8988T (cell line): ENCODE results near the gene POLA2.
"Not testable (repeated sequence)": the region's sequence is repeated elsewhere in the genome, so short reads cannot be mapped to it uniquely, and the experiment has no call there.

Experiments
- DNase-seq: peaks from one replicate; pipeline ENCODE4 v3.0.0; 2011

The POLA2 gene

DNA sequence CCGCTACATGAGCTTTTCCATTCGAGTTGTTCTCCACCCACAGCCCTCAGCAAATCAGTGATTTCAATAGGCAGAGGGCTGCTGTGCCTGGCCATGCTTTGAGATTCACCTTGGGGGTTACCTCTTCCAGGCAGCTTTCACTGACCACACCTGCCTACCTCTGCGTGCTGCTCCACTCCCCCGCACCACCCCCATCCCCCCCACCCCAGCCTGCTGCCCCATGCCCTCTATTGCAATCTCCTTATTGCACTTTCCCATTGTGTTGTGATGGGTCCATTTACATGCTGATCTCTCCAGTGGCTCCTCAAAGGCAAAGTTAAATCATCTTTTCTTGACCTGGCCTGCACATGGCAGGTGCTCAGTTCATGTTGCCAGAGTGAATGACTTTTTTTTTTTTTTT is 18.0 kb upstream of the POLA2 start:
- no peak for DNase-seq

DNA sequence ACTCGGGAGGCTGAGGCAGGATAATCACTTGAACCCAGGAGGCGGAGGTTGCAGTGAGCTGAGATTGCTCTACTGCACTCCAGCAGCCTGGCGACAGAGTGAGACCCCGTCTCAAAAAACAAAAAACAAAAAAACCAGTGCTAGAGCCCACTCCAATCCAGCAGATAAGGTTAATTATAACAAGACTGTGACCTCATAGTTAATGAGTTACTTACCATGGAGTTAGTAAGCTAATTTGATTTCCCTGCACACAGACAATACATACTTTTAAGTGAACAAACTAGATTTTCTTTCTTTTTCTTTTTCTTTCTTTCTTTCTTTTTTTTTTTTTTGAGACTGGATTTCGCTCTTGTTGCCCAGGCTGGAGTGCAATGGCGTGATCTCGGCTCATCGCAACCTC is 16.7 kb upstream of the POLA2 start:
- DNase-seq, result not testable (repeated sequence)

DNA sequence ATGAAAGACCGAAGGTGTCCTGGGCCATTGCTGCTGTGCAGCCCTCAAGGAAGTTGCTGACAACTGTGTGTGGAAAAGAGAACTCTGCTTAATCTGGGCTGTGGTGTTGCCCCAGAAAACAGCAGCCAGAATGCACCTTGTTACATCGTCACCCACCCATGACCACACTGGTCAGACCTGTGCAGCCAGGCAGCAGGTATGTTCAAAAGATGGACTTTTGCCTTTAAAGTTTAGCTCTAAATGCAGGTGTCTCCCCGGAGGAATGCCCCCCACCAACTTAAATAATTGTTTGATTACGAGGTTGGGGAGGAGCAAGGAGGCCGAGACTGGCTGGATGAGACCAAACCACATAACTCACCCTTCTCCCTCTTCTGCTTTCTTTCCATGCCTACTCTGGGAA is 15.3 kb upstream of the POLA2 start:
- no peak for DNase-seq

DNA sequence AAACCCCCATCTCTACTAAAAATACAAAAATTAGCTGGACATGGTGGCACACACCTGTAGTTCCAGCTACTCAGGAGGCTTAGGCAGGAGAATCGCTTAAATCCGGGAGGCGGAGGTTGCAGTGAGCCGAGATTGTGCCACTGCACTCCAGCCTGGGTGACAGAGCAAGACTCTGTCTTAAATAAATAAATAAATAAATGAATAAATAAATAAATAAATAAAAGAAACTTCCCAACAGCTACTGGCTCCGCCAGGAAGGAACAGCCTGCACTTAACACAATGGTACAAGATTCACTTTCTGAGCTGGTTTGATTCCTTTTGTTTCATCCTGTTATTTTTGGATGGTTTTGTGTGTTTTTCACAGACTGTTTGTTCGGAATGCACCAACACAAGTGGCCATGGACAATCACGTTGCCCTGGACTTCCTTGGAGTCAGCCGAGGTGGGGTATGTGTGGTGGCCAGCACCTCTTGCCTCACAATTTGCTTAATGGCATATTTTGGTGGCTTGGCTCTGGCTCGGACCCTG is 13.5 kb upstream of the POLA2 start:
- not testable (repeated sequence) for DNase-seq

DNA sequence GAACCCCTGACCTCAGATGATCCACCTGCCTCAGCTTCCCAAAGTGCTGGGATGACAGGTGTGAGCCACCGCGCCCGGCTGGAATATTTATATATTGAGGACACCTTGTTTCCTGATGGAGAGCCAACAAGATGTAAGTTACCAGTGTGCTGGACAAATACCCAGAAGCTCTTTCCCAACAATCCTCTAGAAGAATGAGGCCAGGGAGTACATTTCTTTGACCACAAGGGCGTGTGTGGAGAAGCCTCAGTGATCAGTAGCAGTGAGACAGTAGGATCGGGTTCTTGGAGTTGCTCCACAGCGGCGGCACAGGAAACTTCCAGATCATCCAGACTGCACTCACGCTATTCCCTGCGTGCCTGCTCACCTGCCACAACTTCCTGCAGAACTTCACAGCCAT is 10.3 kb upstream of the POLA2 start:
- no peak for DNase-seq

DNA sequence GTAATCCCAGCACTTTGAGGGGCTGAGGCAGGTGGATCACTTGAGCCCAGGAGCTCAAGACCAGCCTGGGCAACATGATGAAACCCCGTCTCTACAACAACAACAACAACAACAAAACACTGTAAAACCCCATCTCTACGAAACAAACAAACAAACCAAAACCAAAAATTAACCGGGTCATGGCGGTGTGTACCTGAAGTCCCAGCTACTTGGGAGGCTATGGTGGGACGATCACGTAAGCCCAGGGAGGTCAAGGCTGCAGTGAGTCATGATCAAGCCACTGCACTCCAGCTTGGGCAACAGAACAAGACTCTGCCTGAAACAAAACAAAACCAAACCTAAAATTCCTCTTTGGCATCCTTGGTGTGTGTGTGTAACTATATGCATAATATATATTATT is 7.0 kb upstream of the POLA2 start:
- DNase-seq, result no peak

DNA sequence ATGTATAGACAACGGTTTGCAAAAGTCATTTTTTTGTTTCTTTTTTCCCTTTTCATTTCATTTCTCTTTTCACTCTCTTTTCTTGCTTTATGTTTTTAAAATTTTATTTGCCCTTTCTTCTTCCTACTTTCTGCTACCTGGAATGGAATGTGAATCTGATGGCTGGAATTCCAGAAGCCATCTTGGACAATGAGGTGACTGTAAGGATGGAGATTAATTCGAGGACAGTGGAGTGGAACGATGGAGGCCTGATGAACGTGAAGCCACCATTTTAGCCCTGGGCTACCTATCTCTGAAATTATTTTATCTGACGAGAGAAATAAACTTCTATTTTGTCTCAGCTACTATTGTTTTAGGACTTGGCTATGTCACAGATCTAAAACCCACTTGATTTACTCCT is 2.8 kb upstream of the POLA2 start:
- DNase-seq, result no peak

DNA sequence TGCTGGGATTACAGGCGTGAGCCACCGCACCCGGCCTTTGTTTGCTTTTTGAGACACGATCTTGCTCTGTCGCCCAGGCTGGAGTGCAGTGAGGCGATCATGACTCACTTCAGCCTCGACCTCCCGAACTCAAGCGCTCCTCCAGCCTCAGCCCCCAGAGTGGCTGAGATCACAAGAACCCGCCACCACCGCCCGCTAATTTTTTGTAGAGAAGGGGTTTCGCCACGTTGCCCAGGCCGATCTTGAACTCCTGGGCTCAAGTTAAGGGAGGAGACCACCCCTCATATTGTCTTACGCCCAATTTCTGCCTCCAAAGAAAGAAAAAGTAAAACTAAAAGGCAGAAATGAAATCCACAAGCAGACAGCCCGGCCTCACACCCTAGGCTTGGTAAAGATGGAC is 1.5 kb upstream of the POLA2 start:
- no peak for DNase-seq

DNA sequence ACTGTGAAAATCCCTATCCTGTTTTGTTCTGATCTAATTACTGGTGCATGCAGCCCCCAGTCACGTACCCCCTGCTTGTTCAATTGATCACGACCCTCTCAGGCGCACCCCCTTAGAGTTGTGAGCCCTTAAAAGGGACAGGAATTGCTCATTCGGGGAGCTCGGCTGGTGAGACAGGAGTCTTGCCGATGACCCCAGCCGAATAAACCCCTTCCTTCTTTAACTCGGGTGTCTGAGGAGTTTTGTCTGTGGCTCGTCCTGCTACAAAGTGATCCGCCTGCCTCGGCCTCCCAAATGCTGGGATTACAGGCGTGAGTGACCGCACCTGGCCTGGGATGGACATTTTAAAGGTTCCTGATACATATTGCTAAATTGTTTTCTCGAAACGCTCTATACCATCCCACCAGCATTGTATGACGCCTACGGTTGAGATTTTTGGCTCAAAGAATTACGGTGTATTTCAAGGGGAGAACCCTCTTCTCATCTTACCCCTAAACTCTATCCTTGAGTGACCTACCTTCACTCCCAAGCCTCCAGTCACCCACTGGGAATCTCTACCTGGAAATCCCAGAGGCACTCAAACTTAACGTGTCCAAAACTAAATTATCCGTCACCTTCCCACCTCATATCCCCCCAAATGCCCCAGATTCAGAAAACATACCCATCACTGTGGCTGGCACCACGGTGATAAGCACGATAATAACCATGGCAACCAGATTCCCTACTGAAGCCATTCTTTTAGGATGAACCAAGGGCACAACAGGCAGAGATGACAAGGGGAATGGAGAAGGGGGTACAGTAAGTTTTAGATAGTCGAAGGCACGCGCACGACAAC is 789 bp upstream of the POLA2 start:
- DNase-seq, result no peak

DNA sequence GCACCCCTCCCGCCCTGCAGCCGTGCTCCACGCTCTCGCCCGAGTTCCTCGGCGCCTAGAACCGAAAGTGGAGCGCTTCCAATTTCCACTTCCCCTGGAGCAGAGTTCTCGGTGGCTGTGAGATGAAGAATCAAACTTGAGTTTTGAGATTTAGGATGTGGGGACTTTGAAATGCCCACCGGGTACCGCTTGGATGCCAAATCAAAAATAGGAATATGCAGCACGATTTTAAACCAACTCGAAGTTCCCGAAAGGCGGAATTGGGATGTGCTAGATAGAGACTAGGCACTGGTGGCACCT is 569 bp downstream of the POLA2 start:
- DNase-seq, result no peak

DNA sequence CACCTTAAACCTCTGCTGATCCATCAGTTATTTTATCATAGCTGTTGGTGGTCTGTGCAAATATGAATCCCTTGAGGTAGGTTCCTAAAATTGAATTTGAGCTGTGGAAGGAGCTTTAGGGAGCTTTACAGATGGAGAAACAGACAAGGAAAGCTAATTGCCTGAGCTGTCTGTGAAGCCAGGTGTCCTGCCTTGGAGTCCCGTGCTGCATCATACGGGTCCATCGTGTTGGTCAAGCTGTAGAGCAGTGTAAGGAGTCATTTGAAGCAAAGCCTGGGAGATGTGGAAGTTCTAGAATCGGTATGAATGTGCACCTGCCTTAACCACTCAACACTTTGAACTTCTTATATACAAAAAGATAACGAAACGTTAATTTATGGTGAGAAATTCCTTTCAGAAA is 1.0 kb downstream of the POLA2 start:
- DNase-seq, result no peak

DNA sequence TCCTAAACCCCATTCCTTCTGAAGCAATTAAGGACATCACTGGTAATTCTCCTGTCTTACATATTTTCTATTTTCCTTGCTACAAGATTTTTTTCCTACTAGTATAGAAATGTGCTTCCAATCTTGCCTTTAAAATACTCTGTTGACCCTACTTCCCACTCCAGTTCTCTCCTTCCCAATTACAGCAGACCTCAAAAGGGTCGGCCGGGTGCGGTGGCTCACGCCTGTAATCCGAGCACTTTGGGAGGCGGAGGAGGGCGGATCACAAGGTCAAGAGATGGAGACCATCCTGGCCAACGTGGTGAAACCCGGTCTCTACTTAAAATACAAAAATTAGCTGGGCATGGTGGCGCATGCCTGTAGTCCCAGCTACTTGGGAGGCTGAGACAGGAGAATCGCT is 3.0 kb downstream of the POLA2 start:
- DNase-seq, result not testable (repeated sequence)

DNA sequence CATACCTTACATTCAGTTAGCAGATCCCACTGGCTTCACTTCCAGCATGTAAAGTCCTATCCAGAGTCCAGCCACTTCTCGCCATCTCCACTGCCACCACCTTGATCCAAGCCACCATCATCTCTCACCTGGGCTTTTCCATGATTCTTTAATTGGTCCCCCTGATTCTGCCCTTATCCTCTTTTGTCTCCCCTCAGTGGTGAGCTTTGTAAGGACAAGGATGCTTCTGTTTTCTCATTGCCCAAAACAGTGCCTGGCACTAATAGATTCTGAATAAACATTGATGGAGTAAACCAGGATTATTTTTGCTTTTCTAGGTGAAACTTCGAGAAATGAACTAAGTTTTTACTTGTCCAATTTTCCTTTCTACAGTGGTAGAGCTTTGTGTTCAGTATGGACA is 4.4 kb downstream of the POLA2 start:
- DNase-seq, result no peak

DNA sequence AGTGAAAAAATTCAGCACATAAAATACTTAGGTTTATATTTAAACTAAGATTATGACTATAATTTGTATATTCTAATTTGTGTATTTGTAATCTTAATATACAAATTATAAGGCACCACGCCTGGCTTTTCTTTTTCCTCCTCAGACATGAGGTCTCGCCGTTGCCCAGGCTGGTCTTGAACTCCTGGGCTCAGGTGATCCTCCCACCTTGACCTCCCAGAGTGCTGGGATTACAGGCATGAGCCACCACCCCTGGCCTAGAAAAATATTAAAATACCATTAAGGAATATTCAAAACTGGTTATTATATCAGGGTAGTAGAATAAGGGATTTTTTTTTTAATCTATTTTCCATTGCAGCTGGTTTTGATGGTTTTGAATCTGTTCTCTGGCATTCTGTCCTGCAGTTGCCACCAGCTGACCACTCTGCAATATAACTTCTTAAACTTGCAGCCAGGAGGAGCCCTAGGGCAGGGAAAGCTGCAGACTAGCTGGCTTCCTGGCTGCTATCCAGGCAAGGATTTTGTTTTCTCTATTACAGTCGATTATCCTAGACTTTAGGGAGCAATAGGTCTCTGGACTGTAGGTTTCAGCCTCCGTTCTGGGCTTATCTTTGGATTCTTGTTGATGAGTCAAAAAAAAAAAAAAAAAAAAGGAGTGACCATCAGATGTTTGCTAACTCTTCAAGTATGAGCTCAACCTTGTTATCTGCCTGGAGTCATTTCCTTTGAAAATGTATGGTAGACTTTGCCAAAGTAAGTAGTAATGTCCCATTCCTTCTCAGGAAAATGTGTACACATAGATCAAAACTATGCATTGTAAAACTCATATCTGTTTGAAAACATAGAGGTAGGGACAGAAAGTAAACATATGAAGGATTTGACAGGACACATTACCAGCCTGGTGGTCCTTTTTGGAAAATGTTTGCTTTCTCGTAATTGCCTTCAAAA is 13.2 kb downstream of the POLA2 start:
- DNase-seq, result no peak

DNA sequence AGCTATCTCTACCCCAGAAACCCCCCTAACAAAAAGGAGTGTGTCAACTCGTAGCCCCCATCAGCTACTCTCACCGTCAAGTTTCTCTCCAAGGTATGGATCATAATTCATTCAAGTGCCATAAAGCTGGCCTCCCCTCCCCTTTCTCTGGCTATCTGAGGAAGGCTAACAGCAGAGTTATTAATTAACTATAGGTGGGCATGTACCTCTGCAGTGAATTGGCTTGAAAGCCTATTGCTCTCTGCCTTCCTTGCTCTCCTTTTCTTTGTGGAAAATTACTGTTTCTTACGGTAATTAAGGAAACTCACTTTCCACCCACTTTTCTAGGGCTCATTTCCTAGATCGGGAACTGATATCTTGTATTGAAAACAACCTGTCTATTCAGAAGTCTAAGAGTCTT is 14.1 kb downstream of the POLA2 start:
- no peak for DNase-seq

DNA sequence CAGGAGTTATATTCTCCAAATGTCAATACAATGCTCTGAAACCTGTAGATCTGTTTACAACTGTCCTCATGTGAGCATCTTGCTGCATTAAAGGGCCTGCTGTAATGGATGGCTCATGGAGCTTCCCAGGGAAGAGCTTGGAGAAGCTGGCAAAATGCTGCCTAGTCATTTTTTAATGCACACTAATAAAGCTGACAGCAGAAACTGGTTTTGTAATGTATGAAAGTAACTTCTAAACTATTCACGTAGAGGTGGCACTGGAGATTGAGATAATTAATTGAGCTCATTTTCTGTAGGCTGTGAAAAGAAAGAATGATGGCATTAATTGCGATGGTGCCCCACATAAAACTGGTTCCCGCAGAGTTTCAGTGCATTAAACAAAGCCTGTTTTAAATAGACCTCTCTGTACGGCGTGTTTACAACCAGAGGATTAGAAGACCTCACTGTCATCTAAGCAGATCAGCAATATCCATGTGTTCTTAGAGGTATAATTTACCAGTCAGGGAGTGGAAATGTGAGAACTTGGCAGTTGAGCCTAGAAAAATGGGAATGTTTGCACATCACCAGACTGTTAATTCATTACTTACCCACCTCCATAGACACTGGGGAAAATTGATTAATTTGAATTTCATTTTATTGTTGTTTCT is 16.0 kb downstream of the POLA2 start:
- no peak for DNase-seq

DNA sequence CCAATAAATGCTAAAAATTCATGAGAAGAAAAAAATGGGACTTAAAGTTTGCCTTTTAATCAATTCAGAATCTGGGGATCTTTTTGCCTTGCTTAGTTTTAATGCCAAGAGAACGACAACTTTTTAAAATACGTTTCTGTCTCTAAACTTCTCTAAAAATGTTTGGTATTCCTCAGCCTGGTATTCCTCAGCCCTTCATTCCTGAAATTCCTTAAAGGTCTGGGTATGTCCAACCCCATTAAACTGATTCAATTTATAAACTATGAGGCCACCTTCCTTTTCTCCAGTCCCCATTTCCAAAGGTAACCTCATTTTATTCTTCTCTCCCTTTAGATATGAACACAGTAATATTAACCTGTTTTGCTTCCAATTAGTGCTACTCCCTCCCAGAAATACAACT is 16.6 kb downstream of the POLA2 start:
- DNase-seq, result no peak

DNA sequence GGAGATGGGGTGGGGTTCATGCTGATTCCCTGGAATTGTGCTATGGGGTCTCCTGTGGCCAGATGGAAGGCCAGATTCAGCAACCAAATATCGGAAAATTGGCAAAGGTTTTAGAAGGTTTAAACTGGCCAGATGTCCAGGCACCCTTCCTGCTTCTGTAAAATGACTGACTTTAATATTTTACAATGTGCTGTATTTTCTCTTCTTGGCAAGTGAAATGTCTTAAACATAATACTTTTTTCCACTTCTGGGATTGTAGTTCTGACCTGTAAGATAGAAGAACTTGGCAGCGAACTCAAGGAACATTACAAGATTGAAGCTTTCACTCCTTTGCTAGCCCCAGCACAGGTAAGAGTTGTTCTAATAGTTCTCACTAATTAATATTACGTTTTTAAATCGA is 17.5 kb downstream of the POLA2 start:
- no peak for DNase-seq

DNA sequence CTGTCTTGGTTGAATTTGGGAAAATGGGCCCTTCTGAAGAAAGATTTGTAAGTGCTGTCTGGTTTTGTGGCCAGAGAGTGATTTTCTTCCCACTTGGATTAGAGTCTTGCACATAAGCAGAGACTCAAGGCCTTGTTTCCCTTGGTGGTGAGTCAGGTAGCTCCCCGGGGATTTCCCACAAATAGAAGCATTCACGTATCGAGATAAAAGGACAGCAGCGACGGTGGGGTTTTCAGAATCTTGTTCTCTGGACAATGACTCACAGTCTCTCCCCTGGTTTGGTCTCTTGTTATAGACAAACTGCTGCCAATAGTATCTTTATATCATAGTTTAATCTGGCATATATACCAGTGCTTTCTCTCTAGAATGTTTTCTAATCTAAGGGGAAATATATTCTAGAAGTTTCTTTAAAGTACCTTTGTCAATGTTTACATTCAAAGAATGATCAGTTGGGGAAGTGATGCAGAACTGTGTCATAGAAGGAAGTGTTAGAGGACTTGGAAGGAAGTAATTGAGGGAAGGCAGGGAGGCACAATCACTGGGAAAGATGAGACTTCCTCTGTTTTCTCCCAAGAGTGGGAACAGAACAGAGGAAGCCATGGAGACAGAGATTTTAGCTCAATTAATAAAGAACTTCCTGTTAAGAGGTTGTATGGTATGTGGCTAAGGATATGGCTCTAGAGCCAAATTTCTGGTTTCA is 18.1 kb downstream of the POLA2 start:
- no peak for DNase-seq

DNA sequence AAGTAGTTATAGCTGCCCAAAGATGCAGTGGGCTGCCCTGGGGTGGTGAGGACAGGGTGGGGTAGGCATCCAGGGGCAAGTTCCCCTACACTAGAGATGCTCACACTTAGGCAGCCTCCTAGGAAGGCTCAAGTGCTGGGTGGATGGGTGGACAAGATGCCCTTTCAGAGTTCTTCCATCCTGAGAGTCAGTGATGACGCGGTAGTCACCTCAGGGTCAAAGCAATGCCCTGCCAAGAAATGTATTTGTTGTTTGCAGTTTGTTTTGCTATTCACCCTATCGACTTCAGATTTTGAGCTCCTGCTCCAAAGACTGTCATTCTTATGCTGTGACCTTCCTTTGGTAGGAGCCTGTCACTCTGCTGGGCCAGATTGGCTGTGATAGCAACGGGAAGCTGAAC is 18.9 kb downstream of the POLA2 start:
- no peak for DNase-seq

DNA sequence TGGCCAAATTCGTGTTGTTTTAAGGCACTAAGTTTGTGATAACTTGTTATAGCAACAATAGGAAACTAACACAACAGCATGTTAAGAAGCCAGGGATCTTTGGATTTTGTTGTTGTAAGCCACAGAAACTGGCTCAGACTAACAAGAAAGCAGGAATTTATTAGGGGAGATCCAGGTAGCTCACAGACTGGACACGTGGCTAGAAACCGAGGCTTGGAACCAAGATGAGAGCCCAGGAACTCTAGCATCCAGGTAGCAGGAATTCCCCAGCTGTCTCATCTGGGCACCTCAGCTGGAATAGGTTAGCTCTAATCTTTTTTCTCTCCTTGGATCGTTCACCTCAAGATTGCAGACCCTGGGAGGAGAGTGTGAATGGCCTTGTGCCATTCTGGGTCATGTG is 24.9 kb downstream of the POLA2 start:
- DNase-seq, result no peak

DNA sequence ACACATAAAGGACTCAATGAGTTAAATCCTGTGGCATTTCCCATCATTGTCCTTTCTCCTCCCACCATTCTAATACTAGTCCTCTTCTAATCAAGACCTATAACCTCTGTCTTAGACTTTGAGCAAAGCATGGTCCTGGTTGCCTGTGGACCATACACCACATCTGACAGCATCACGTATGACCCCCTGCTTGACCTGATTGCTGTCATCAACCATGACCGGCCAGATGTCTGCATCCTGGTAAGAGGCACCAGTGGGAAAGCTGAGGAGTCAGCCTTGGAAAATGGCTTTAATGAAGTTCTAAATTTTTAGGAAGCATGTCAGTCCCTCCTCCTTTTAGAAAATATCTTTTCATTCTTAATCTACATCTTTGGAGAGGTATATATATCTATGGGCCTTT is 25.8 kb downstream of the POLA2 start:
- DNase-seq, result no peak
